ENCODE measurements around the gene OGFOD3. TPM values are rescaled to one million over a fixed set of nuclear protein-coding genes. Genes with fewer than 3 reads are reported as not detected.

OGFOD3 gene
- total and polyA plus RNA-seq, 9 of the 15 experiments (the other 6 are each of a cell fraction or from before 2014, with no cell fraction given): 0.69 to 44.7 (median 18.9) TPM

DNA sequence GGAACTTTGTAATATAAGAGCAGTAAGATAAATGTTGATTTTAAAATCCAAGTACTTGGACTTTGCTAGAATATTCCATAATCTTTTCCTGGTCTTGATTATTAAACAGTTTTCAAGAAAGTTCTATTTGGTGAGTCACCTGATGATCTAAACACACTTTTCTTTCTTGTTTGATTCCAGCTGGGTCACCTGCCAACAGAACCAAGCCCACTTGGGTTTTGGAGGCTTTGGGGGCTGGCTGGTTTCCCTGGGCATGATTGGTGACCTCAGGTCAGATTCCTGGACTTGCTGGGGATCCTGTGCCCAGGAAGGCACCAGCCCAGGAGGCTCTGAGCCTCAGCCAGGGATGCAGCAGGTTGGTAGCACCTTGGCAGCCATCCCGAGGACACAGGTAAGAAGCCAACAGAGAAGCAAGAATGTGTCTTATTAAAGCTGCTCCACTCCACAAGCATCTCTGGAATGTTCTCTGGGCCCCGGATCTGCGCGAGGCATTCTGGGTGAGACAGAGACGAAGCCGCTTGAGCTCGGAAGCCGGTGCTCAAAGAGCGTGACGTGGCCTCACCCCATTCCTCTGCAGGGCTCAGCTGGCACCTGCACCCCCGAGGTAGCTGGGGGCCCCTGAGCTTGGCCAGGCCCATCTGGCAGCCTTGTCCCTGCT is 62.5 kb downstream of the OGFOD3 start:
- ChIA-PET POLR2A (interaction anchor here (0.5 to 3.9 kb wide), 4 partner anchors 11 to 111 kb away, joined by 3 to 27 read pairs (median 4); no protein-coding TSS in a partner anchor), CTCF (ENCODE audit: low intra/inter-chr PET ratio) (interaction anchor here (0.6 kb wide), 1 partner anchor 139 kb away, joined by 3 read pairs; no protein-coding TSS in a partner anchor)
- Histone ChIP-seq H3K9me1 (ENCODE audit: control insufficient read depth, insufficient read depth, low read length) (no peaks in the 10 kb centered on the region), H3K4me3 (no peak overlapping the region), H3K9me3 (replicated peaks; ENCODE audit: control insufficient read depth, insufficient read depth, low read depth, low read length) (no peaks in the 10 kb centered on the region), H3K4me1 (replicated peaks in 1 of 2; ENCODE audit: control insufficient read depth in 2 of 2, insufficient read depth in 2 of 2, low read length in 2 of 2) (peaks cover 7 to 44% of the 10 kb centered on the region in 2 experiments; a peak in 4 of 5 replicates), H3K9ac (ENCODE audit: insufficient read depth in 1 of 2, low read depth in 2 of 2, low read length in 2 of 2) (0 out of 4 replicates have a peak overlapping the region, but pooled peaks of 1 of the 2 experiments have one; percentile 21), H3K27me3 (ENCODE audit: control insufficient read depth in 2 of 2, insufficient read depth in 2 of 2, low read length in 2 of 2) (no peaks in the 10 kb centered on the region), H3K27ac (ENCODE audit: extremely low read depth, low read depth, low read length) (no peak overlapping the region), H2AFZ (ENCODE audit: low read depth, low read length) (no peak overlapping the region), H4K20me1 (replicated peaks; ENCODE audit: control insufficient read depth, insufficient read depth, low read length) (no peaks in the 10 kb centered on the region), H3K4me2 (ENCODE audit: insufficient read depth, low read length) (no peak overlapping the region), H3K36me3 (ENCODE audit: control insufficient read depth, insufficient read depth, low read length) (no peaks in the 10 kb centered on the region), H3K79me2 (ENCODE audit: control insufficient read depth, insufficient read depth, low read length) (no peaks in the 10 kb centered on the region)
- BruUV-seq (replicated peaks): no TSS peak
- DNase-seq (ENCODE audit: extremely low read depth in 1 of 4, low spot score in 3 of 4) (no peak), FAIRE-seq (no peak), ATAC-seq (no peak)
- 70% methylated on average over 11 of the region's 11 CpGs for WGBS (ENCODE audit: insufficient coverage, low coverage, missing lambda C conversion rate)
- no peak for TF ChIP-seq CBX2 (IDR thresholded peaks at IDR 0.05; ENCODE audit: insufficient read depth, low read length, poor library complexity, severe bottlenecking)
- no peak for TF ChIP-seq CTBP1 (IDR thresholded peaks at IDR 0.05; ENCODE audit: borderline replicate concordance)
- no peak for TF ChIP-seq HCFC1 (IDR thresholded peaks at IDR 0.05; ENCODE audit: low read depth, low read length)
- no peak for TF ChIP-seq ZNF561 (CRISPR knock-in tag; conservative IDR thresholded peaks at IDR 0.05)
- TF ChIP-seq, protein P1, sequence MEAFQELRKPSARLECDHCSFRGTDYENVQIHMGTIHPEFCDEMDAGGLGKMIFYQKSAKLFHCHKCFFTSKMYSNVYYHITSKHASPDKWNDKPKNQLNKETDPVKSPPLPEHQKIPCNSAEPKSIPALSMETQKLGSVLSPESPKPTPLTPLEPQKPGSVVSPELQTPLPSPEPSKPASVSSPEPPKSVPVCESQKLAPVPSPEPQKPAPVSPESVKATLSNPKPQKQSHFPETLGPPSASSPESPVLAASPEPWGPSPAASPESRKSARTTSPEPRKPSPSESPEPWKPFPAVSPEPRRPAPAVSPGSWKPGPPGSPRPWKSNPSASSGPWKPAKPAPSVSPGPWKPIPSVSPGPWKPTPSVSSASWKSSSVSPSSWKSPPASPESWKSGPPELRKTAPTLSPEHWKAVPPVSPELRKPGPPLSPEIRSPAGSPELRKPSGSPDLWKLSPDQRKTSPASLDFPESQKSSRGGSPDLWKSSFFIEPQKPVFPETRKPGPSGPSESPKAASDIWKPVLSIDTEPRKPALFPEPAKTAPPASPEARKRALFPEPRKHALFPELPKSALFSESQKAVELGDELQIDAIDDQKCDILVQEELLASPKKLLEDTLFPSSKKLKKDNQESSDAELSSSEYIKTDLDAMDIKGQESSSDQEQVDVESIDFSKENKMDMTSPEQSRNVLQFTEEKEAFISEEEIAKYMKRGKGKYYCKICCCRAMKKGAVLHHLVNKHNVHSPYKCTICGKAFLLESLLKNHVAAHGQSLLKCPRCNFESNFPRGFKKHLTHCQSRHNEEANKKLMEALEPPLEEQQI (IDR thresholded peaks at IDR 0.05): no peak
- TF ChIP-seq BRD9 (IDR thresholded peaks at IDR 0.05; ENCODE audit: low read depth, partially characterized antibody): no peak
- TF ChIP-seq ZNF764 (CRISPR knock-in tag; IDR thresholded peaks at IDR 0.05; ENCODE audit: low read depth): no peak
- TF ChIP-seq, protein P2, sequence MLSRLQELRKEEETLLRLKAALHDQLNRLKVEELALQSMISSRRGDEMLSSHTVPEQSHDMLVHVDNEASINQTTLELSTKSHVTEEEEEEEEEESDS (CRISPR knock-in tag; IDR thresholded peaks at IDR 0.05): no peak
- TF ChIP-seq NRF1 (conservative IDR thresholded peaks at IDR 0.05 in 1 of 2, IDR thresholded peaks at IDR 0.05 in 1 of 2): no peak
- TF ChIP-seq NCOA1 (IDR thresholded peaks at IDR 0.05; ENCODE audit: low read depth): no peak
- TF ChIP-seq EWSR1 (IDR thresholded peaks at IDR 0.05; ENCODE audit: borderline replicate concordance, low read depth, partially characterized antibody): no peak
- no peak for TF ChIP-seq PCBP2 (IDR thresholded peaks at IDR 0.05; ENCODE audit: low read depth, low read length, poor library complexity, severe bottlenecking)
- TF ChIP-seq, protein P3, sequence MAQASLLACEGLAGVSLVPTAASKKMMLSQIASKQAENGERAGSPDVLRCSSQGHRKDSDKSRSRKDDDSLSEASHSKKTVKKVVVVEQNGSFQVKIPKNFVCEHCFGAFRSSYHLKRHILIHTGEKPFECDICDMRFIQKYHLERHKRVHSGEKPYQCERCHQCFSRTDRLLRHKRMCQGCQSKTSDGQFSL (CRISPR knock-in tag; IDR thresholded peaks at IDR 0.05): no peak
- TF ChIP-seq, protein P3 (tag; IDR thresholded peaks at IDR 0.05): no peak
- intact Hi-C loops (cut with micrococcal nuclease) (loop anchor here (10.0 kb wide), 1 partner anchor 139 kb away; no protein-coding TSS in a partner anchor), in situ Hi-C loops (cut with MboI) (no loop called here)
